IMR-90 (cell line): ENCODE results near the gene RIBC1. TPM values are rescaled to one million over a fixed set of nuclear protein-coding genes. Genes with fewer than 3 reads are reported as not detected.

Source experiments
- ATAC-seq: fragments of 200-7000 bp; cut with Tn5 transposase; 2 replicates; pipeline ENCODE4 v1.9.1; 2020; ENCODE audit warnings: low read depth, mild to moderate bottlenecking, moderate library complexity
- BruUV-seq: library from RNA; stranded (reverse); fragments of 400-500 nt; replicated peaks from 2 replicates; lab custom pipeline; 2021; lab: Mats Ljungman, UMichigan
- CTCF ChIA-PET: fragments of 300-600 bp; formaldehyde crosslinking; extraction: SDS; loops from one replicate; lab custom pipeline; 2021; ENCODE audit warnings: antibody characterized with exemption; lab: Yijun Ruan, JAX
- POLR2A ChIA-PET: fragments of 300-600 bp; sonication (Branson Sonifier 250); formaldehyde crosslinking; loops from one replicate; lab custom pipeline; 2022; ENCODE audit warnings: antibody characterized with exemption; ENCODE audit not compliant: unreplicated experiment; lab: Charles Lee
- DNase-seq: peaks from one replicate; pipeline ENCODE4 v3.0.0; 2013
- H2AFZ ChIP-seq: replicated peaks from 2 replicates; pipeline ENCODE3; 2013; ENCODE audit warnings: low read length, mild to moderate bottlenecking; ENCODE audit not compliant: poor library complexity
- H2AK5ac ChIP-seq: 2 replicates; pipeline ENCODE4 v1.6.1; 2013; ENCODE audit warnings: low read depth, low read length, inconsistent platforms
- H2AK9ac ChIP-seq: replicated peaks from 2 replicates; pipeline ENCODE3; 2013; ENCODE audit warnings: mild to moderate bottlenecking, low read depth, low read length, moderate library complexity; ENCODE audit not compliant: poor library complexity
- H2BK120ac ChIP-seq: 2 replicates; pipeline ENCODE4 v1.6.1; 2013; ENCODE audit warnings: low read depth, low read length, inconsistent platforms
- H2BK15ac ChIP-seq: 3 replicates; pipeline ENCODE4 v1.6.1; 2013; ENCODE audit warnings: low read depth, low read length, inconsistent platforms
- H2BK20ac ChIP-seq: 2 replicates; pipeline ENCODE4 v1.6.1; 2013; ENCODE audit warnings: low read depth, mild to moderate bottlenecking, inconsistent platforms, low read length, moderate library complexity
- H2BK5ac ChIP-seq: 2 replicates; pipeline ENCODE4 v1.6.1; 2013; ENCODE audit warnings: mild to moderate bottlenecking, low read depth, low read length, inconsistent platforms; ENCODE audit not compliant: poor library complexity, severe bottlenecking
- H3K14ac ChIP-seq: replicated peaks from 2 replicates; pipeline ENCODE4 v1.6.1; 2013; ENCODE audit warnings: low read depth, low read length, inconsistent platforms
- H3K18ac ChIP-seq: 2 replicates; pipeline ENCODE4 v1.6.1; 2013; ENCODE audit warnings: low read depth, low read length, control low read depth
- H3K23ac ChIP-seq: 2 replicates; pipeline ENCODE4 v1.6.1; 2013; ENCODE audit warnings: low read depth, low read length, inconsistent platforms
- H3K27ac ChIP-seq: 2 replicates; pipeline ENCODE4 v1.5.1; 2013; ENCODE audit warnings: mild to moderate bottlenecking, control low read depth, low read length; ENCODE audit not compliant: insufficient read depth
- H3K27me3 ChIP-seq: 2 replicates; pipeline ENCODE4 v1.6.1; 2013; ENCODE audit warnings: low read length; ENCODE audit not compliant: control insufficient read depth, insufficient read depth
- H3K36me3 ChIP-seq: 2 replicates; pipeline ENCODE4 v1.6.1; 2013; ENCODE audit warnings: low read length, mixed read lengths; ENCODE audit not compliant: control insufficient read depth, insufficient read depth
- H3K4ac ChIP-seq: 2 replicates; pipeline ENCODE4 v1.6.1; 2013; ENCODE audit warnings: low read depth, low read length, inconsistent platforms
- H3K4me1 ChIP-seq: 2 replicates; pipeline ENCODE4 v1.6.1; 2013; ENCODE audit warnings: low read length, mixed read lengths; ENCODE audit not compliant: control insufficient read depth, insufficient read depth
- H3K4me2 ChIP-seq: 2 replicates; pipeline ENCODE4 v1.6.1; 2013; ENCODE audit warnings: low read depth, mild to moderate bottlenecking, control low read depth, low read length, moderate library complexity
- H3K4me3 ChIP-seq: 2 replicates; pipeline ENCODE4 v1.5.1; 2013; ENCODE audit warnings: low read depth, mild to moderate bottlenecking, control low read depth, low read length, moderate library complexity; ENCODE audit not compliant: insufficient read depth
- H3K56ac ChIP-seq: 2 replicates; pipeline ENCODE4 v1.6.1; 2013; ENCODE audit warnings: low read length, inconsistent platforms; ENCODE audit not compliant: insufficient read depth; ENCODE audit errors: extremely low read depth
- H3K79me1 ChIP-seq, 2 experiments: 2 replicates each; pipeline ENCODE4 v1.6.1; 2013; ENCODE audit warnings: low read length in 2 of 2, inconsistent platforms in 1 of 2, low read depth in 1 of 2
- H3K9ac ChIP-seq: 2 replicates; pipeline ENCODE4 v1.6.1; 2013; ENCODE audit warnings: low read depth, low read length, control low read depth
- H3K9me1 ChIP-seq: 2 replicates; pipeline ENCODE4 v1.6.1; 2013; ENCODE audit warnings: low read length, inconsistent platforms; ENCODE audit not compliant: insufficient read depth
- H3K9me3 ChIP-seq: 2 replicates; pipeline ENCODE4 v1.6.1; 2013; ENCODE audit warnings: low read length; ENCODE audit not compliant: control insufficient read depth, insufficient read depth
- H4K20me1 ChIP-seq: 2 replicates; pipeline ENCODE4 v1.6.1; 2013; ENCODE audit warnings: low read length, inconsistent platforms; ENCODE audit not compliant: insufficient read depth
- H4K5ac ChIP-seq: 2 replicates; pipeline ENCODE4 v1.6.1; 2013; ENCODE audit warnings: mild to moderate bottlenecking, low read depth, low read length, control low read depth
- H4K8ac ChIP-seq, 2 experiments: 2 replicates each; pipeline ENCODE4 v1.6.1; 2013; ENCODE audit warnings: low read depth in 2 of 2, low read length in 2 of 2, control low read depth in 1 of 2, inconsistent platforms in 1 of 2
- H4K91ac ChIP-seq: 2 replicates; pipeline ENCODE4 v1.6.1; 2013; ENCODE audit warnings: low read depth, low read length, inconsistent platforms; ENCODE audit not compliant: insufficient read depth
- CHD1 ChIP-seq: IDR thresholded peaks from 2 replicates; pipeline ENCODE4 v1.6.1; 2012; ENCODE audit warnings: low read depth, low read length, improper control_type of control experiment
- MAFK ChIP-seq: IDR thresholded peaks from 2 replicates; pipeline ENCODE4 v1.6.1; 2012; ENCODE audit warnings: low read depth, low read length, improper control_type of control experiment
- WGBS, 2 experiments: methylation state at CpG; one replicate each; pipeline versions ENCODE4 v1.1.5 to v1.1.7; 2013; ENCODE audit warnings: missing lambda C conversion rate in 2 of 2; ENCODE audit not compliant: insufficient read length in 1 of 2; ENCODE audit errors: extremely low coverage in 2 of 2; 5-methylcytosine and 5-hydroxymethylcytosine counted together
- dilution Hi-C: fragments of 300-500 bp; cut with HindIII; formaldehyde crosslinking; loops from one replicate; pipeline ENCODE4 v1.14.3; 2018; ENCODE audit warnings: low sequenced_read_pairs; ENCODE audit not compliant: unreplicated experiment
- in situ Hi-C: fragments of 300-500 bp; cut with MboI; formaldehyde crosslinking; loops from 3 replicates; pipeline ENCODE4 v1.14.3; 2019; ENCODE audit warnings: low sequenced_read_pairs, inconsistent platforms, mixed read lengths
- intact Hi-C: fragments of 100-400 bp; cut with micrococcal nuclease; formaldehyde crosslinking; loops from 2 replicates; pipeline ENCODE4 v1.10.0; 2022
- polyA plus RNA-seq, 3 experiments: library from polyadenylated mRNA; depleted of rRNA; stranded (reverse); fragments of >200 nt; gene quantifications; 2 replicates each; pipeline ENCODE4 v1.2.3, GENCODE V29; 2012; ENCODE audit warnings: low replicate concordance in 1 of 3
- total RNA-seq: library from RNA; depleted of rRNA; stranded (reverse); fragments of >200 nt; gene quantifications from 2 replicates; pipeline ENCODE4 v1.2.3, GENCODE V29; 2012

The RIBC1 gene
- total and polyA plus RNA-seq, 2 of the 4 experiments (the other 2 are of a cell fraction): 0.31 to 0.36 TPM

DNA sequence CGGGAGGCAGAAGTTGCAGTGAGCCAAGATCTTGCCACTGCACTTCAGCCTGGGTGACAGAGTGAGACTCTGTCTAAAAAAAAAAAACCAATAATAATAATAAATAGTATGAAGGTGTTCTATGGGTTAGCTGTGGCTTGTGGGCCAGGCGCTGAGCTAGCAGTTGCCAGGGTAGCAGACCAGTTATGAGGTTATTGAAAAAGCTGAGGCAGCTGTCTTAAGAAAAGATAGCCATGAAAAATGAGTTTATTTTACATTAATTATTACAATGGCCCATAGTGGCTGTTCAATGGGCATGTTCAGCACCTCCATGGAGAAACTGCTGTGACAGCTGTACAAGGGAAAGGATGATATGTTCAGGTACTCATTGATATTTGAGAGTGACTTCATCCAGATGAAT is 24.8 kb downstream of the RIBC1 start:
- Histone ChIP-seq H3K14ac (no peak overlapping the region), H3K4me2 (no peak overlapping the region), H4K91ac (no peak overlapping the region), H2BK15ac (no peak overlapping the region), H3K9me3 (no peaks in the 10 kb centered on the region), H4K5ac (no peak overlapping the region), H3K56ac (no peak overlapping the region), H3K4me1 (no peaks in the 10 kb centered on the region), H4K20me1 (no peaks in the 10 kb centered on the region), H3K18ac (no peak overlapping the region), H3K23ac (no peak overlapping the region), H2BK120ac (no peak overlapping the region), H3K27ac (no peak overlapping the region), H3K36me3 (no peaks in the 10 kb centered on the region), H2AK9ac (no peak overlapping the region), H3K4ac (no peak overlapping the region), H3K4me3 (no peak overlapping the region), H4K8ac (no peak overlapping the region), H2BK5ac (no peak overlapping the region), H2AK5ac (no peak overlapping the region), H3K9me1 (no peaks in the 10 kb centered on the region), H3K9ac (no peak overlapping the region), H2BK20ac (no peak overlapping the region), H3K27me3 (peaks cover 6% of the 10 kb centered on the region), H3K79me1 (no peaks in the 10 kb centered on the region), H2AFZ (no peak overlapping the region)
- TF ChIP-seq MAFK (no peak), CHD1 (no peak)
- DNase-seq (no peak), ATAC-seq (no peak)
- CTCF ChIA-PET: interaction anchor here (0.6 kb wide), 1 partner anchor 173 kb away, joined by 4 read pairs; no protein-coding TSS in a partner anchor
- in situ Hi-C loops: loop anchor here (10.0 kb wide), 1 partner anchor 63 kb away; no protein-coding TSS in a partner anchor
- no TSS peak for BruUV-seq
- intact Hi-C loops: no loop called here
- WGBS, 2 experiments: no CpG with 5 or more reads among the region's 2 CpGs
- POLR2A ChIA-PET: no interaction called here
- dilution Hi-C loops: no loop called here
